Mesodermal cell (in vitro differentiated cells): ENCODE data around the gene SLC19A1.

Source experiments
- H3K27ac ChIP-seq: 2 replicates; pipeline ENCODE4 v1.7.0; 2013; ENCODE audit warnings: mild to moderate bottlenecking, low read depth, low read length, moderate library complexity; ENCODE audit not compliant: severe bottlenecking
- H3K36me3 ChIP-seq: 2 replicates; pipeline ENCODE4 v1.7.1; 2013; ENCODE audit warnings: mild to moderate bottlenecking, low read length, moderate library complexity; ENCODE audit not compliant: control insufficient read depth, insufficient read depth
- H3K4me1 ChIP-seq: one replicate; pipeline ENCODE4 v1.7.1; 2013; ENCODE audit warnings: mild to moderate bottlenecking, low read length; ENCODE audit not compliant: insufficient read depth, control insufficient read depth, poor library complexity, severe bottlenecking
- H3K4me3 ChIP-seq: 2 replicates; pipeline ENCODE4 v1.7.0; 2013; ENCODE audit warnings: low read length, control low read depth, mild to moderate bottlenecking; ENCODE audit not compliant: insufficient read depth, poor library complexity, severe bottlenecking; ENCODE audit errors: extremely low read depth
- H3K9me3 ChIP-seq: 2 replicates; pipeline ENCODE4 v1.7.1; 2013; ENCODE audit warnings: mild to moderate bottlenecking, low read length, moderate library complexity; ENCODE audit not compliant: control insufficient read depth
- WGBS, 2 experiments: methylation state at CpG; one replicate each; pipeline ENCODE4 v1.1.5; 2013; ENCODE audit warnings: missing lambda C conversion rate in 2 of 2; ENCODE audit not compliant: insufficient coverage in 2 of 2; 5-methylcytosine and 5-hydroxymethylcytosine counted together

Gene SLC19A1

DNA sequence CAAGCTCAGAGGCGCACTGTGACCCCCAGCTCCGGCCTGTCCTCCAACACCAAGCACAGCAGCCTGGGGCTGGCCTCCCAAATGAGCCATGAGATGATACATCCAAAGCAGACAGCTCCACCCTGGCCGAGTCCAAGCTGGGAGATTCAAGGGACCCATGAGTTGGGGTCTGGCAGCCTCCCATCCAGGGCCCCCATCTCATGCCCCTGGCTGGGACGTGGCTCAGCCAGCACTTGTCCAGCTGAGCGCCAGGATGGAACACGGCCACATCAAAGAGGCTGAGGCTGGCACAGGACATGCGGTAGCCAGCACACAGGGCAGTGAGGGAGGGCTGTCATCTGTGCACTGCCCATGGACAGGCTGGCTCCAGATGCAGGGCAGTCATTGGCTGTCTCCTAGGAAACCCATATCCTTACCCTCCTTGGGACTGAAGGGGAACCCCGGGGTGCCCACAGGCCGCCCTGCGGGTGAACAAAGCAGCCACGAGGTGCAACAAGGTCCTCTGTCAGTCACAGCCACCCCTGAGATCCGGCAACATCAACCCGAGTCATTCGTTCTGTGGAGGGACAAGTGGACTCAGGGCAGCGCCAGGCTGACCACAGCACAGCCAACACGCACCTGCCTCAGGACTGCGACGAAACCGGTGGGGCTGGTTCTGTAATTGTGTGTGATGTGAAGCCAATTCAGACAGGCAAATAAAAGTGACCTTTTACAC lies 29.1 kb downstream of the SLC19A1 start:
- no peaks in the 10 kb centered on the region for H3K9me3 ChIP-seq
- WGBS, 2 experiments = 88 to 90% methylated on average over 15 to 16 of the region's 19 CpGs
- no peak overlapping the region for H3K4me3 ChIP-seq
- H3K36me3 ChIP-seq = peaks cover 75% of the 10 kb centered on the region
- H3K27ac ChIP-seq = no peak overlapping the region
- H3K4me1 ChIP-seq = no peaks in the 10 kb centered on the region

DNA sequence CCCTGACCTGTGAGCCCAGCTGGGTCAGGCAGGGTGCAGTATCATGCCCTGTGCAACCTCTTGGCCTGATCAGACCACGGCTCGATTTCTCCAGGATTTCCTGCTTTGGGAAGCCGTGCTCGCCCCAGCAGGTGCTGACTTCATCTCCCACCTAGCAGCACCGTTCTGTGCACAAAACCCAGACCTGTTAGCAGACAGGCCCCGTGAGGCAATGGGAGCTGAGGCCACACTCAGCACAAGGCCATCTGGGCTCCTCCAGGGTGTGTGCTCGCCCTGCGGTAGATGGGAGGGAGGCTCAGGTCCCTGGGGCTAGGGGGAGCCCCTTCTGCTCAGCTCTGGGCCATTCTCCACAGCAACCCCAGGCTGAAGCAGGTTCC lies 29.6 kb downstream of the SLC19A1 start:
- 92 to 96% methylated on average over 8 of the region's 8 CpGs for WGBS, 2 experiments
- peaks cover 75% of the 10 kb centered on the region for H3K36me3 ChIP-seq
- no peak overlapping the region for H3K4me3 ChIP-seq
- H3K27ac ChIP-seq = no peak overlapping the region
- no peaks in the 10 kb centered on the region for H3K9me3 ChIP-seq
- no peaks in the 10 kb centered on the region for H3K4me1 ChIP-seq

DNA sequence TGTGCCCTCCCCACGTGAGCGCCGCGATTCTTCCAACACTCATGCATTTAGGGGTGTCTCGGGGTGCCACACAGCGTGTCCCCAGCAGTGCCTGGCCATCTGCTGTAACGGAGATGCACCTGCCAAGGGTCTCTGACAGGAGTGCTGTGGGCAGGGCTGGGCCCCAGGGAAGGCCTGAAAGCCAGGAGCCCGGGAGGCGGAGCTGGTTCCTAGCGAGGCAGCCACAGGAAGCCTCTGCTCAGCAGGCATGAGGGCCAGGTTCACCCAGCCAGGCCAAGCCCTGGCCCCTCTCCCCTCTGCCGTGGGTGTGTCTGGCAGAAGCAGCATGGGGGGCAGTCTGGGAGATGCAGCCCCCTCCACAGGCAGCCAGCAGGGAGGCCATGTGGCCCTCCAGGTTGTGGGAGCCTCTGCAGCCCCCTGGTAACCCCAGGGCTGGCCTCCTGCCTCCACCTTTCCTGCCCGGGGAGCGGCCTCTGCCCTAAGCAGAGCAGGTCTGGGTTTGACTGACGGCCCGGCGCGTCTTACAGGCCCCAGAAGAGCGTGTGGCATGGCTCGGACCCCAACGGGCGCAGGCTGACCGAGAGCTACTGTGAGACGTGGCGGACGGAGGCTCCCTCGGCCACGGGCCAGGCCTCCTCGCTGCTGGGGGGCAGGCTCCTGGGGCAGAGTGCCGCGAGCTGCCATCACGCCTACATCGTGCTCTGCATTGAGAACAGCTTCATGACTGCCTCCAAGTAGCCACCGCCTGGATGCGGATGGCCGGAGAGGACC lies 30.4 kb downstream of the SLC19A1 start:
- peak overlapping the region; percentile 10 for H3K27ac ChIP-seq
- peaks cover 70% of the 10 kb centered on the region for H3K36me3 ChIP-seq
- WGBS, 2 experiments = 89% methylated on average over 28 to 35 of the region's 35 CpGs
- H3K4me3 ChIP-seq = no peak overlapping the region
- H3K9me3 ChIP-seq = no peaks in the 10 kb centered on the region
- no peaks in the 10 kb centered on the region for H3K4me1 ChIP-seq

DNA sequence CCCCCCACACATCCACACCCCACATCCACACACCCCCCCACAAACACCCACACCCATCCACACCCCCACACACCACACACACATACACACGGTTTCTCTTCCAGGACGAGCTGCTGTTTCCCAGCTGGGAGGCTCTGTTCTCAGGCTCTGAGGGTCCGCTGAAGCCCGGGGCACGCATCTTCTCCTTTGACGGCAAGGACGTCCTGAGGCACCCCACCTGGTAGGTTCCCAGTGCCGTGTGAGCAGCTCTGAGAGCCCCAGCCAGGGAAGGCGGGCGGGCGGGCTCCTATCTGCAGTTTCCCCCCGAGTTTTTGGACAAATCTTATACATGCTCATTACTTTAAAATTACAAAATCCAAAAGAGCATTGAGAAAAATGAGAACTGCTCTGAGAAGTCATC lies 31.2 kb downstream of the SLC19A1 start:
- H3K9me3 ChIP-seq = no peaks in the 10 kb centered on the region
- no peaks in the 10 kb centered on the region for H3K4me1 ChIP-seq
- peaks cover 70% of the 10 kb centered on the region for H3K36me3 ChIP-seq
- peak overlapping the region; percentile 16 for H3K27ac ChIP-seq
- no peak overlapping the region for H3K4me3 ChIP-seq
- WGBS, 2 experiments = 93 to 95% methylated on average over 8 to 11 of the region's 12 CpGs

DNA sequence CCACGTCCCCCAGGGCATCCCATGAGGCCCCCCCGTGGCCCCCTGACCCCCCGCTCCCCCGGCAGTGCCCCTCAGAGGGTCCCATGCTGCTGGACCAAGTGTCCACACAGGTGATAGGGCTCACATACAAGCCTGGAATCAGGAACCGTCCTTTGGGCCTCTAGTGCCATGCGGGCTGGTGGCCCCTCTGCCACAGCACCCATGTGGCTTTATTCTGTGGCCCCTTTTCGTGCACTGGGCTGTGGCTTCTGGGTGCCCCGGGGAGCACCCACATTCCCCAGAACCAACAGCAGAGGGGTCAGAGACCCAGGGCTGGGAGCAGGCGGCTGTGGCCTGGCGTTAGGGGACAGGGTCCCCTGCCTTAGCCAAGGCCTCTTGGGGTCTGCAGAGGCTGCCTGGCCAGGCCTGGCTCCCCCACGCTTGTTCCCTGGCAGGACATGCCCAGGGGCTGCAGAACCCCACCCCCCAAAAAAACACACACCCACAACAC lies 31.7 kb downstream of the SLC19A1 start:
- H3K27ac ChIP-seq = no peak overlapping the region
- WGBS, 2 experiments = 82 to 89% methylated on average over 7 to 10 of the region's 11 CpGs

DNA sequence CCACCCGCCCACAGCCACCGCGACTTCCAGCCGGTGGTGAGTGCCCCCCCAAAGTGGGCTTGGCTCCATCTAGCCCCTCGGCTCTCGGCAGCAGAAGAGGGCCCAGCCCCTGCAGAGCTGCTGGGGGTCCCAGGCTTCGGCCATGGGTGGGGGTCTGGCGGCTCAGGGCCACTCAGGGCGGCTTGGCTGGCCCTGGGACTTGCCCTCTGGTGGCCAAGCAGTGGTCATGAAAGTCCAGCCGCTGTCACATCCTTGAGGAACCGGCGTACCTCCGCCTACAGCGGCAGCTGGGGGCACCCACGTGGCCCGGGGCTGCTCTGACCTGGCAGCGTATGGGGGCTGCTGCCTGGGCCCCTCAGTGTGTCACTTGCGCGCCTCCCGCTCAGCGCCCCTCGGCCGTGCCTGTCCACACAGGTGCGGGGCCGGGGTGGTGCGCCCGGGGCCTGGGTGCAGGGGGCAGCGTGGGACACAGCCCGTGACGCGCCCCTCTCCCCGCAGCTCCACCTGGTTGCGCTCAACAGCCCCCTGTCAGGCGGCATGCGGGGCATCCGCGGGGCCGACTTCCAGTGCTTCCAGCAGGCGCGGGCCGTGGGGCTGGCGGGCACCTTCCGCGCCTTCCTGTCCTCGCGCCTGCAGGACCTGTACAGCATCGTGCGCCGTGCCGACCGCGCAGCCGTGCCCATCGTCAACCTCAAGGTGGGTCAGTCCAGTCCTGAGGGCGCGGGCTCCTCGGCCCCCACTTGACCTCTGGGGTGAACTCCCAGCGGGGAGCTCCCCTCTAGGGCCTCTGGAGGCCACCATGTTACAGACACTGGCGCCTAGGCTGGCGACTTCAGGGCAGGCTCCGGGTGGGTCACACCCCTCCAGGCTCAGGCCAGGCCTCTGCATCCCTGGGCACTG lies 32.4 kb downstream of the SLC19A1 start:
- Histone ChIP-seq H3K4me3 (no peak overlapping the region), H3K36me3 (peaks cover 64% of the 10 kb centered on the region), H3K9me3 (no peaks in the 10 kb centered on the region), H3K4me1 (no peaks in the 10 kb centered on the region), H3K27ac (no peak overlapping the region)
- 96 to 97% methylated on average over 58 to 61 of the region's 61 CpGs for WGBS, 2 experiments

More for the DNA sequence above, 31.7 kb downstream of the SLC19A1 start:
- Histone ChIP-seq H3K36me3 (peaks cover 66% of the 10 kb centered on the region), H3K4me1 (no peaks in the 10 kb centered on the region), H3K9me3 (no peaks in the 10 kb centered on the region), H3K4me3 (no peak overlapping the region)

DNA sequence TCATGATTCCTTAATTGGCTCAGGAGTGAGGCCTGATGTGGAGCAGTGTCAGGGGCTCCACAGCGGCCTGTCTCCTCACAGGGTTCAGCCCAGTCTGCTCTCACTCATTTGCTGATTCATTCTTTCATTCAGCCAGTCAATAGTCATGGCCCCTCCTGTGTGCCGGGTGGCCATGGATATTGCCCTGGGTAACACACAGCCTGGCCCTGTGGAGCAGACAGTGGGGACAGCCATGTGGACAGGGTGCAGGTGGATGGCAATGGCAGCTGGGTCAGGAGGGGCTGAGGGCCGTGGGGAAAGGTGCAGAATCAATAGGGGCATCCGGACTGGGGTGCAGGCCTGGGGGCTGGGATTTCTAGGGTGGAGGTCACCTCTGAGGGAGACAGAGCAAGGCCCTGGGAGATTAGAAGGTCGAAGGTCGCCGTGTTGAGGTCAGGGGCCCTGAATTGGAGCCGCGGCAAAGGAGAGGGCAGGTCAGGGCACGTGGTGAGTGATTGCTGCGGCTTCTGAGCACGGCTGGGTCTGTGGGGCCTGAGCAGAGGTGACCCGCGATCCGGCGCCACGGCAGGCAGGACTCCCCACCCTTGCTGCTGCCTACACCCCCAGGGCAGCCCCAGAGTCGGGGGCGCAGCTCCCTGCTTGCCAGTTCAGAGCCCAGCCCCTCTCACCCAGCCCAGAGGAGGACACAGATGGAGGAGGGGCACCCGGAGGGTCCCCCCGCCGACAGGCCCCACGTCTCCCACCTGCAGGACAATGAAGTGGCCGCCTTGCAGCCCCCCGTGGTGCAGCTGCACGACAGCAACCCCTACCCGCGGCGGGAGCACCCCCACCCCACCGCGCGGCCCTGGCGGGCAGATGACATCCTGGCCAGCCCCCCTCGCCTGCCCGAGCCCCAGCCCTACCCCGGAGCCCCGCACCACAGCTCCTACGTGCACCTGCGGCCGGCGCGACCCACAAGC lies 33.4 kb downstream of the SLC19A1 start:
- no peaks in the 10 kb centered on the region for H3K4me1 ChIP-seq
- H3K36me3 ChIP-seq = peaks cover 68% of the 10 kb centered on the region
- H3K9me3 ChIP-seq = no peaks in the 10 kb centered on the region
- no peak overlapping the region for H3K4me3 ChIP-seq
- H3K27ac ChIP-seq = peak overlapping the region; percentile 23
- WGBS, 2 experiments = 90 to 92% methylated on average over 25 to 33 of the region's 42 CpGs

DNA sequence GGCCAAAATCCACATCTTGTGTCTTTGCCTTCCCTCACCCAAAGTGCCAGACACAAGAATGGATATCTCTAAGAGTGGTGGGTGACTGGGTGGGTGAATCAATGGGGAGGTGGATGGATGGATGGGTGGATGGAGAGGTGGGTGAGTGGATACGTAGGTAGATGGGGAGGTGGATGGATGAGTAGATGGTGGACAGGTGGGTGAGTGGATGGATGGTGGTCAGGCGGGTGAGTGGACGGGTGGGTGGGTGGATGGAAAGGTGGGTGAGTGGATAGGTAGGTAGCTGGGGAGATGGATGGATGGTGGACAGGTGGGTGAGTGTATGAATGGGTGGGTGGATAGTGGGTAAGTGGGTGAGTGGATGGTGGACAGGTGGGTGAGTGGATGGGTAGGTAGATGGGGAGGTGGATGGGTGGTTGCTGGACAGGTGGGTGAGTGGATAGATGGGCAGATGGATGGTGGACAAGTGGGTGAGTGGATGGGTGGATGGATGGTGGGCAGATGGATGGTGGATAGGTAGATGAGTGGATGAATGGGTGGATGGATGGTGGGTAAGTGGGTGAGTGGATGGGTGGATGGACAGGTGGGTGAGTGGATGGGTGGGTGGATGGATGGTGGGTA lies 34.2 kb downstream of the SLC19A1 start:
- 97 to 100% methylated on average over 3 of the region's 3 CpGs for WGBS, 2 experiments
- H3K27ac ChIP-seq = no peak overlapping the region
- no peak overlapping the region for H3K4me3 ChIP-seq

DNA sequence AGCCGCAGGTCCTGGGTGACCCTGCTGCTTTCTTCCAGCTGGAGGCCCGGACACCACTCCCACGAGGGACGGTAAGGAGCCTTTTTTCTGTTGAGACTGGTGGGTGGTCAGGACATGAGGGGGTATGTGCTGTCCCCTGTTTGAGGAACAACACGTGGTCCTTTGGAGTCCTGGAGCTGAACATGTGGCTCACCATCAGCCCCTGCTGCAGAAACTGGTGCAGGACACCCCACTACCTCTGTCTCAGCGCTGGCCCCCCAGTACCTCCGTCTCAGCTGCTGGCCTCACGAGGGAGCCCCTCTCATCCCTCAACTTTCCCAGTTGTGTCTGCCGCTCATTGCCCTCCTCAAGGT lies 34.7 kb downstream of the SLC19A1 start:
- Histone ChIP-seq H3K27ac (no peak overlapping the region), H3K36me3 (peaks cover 64% of the 10 kb centered on the region), H3K4me3 (no peak overlapping the region), H3K4me1 (no peaks in the 10 kb centered on the region), H3K9me3 (no peaks in the 10 kb centered on the region)
- WGBS, 2 experiments = 95 to 100% methylated on average over 4 to 9 of the region's 9 CpGs

More for the DNA sequence above, 34.2 kb downstream of the SLC19A1 start:
- Histone ChIP-seq H3K9me3 (no peaks in the 10 kb centered on the region), H3K4me1 (no peaks in the 10 kb centered on the region), H3K36me3 (peaks cover 64% of the 10 kb centered on the region)
